Erythroblast (primary cell): ENCODE data around the gene COL12A1.

Experiments
- GATA1 ChIP-seq: IDR thresholded peaks from 2 replicates; pipeline ENCODE4 v1.6.1; 2011; ENCODE audit warnings: low read depth, mild to moderate bottlenecking, control low read depth, low read length, moderate library complexity
- POLR2A ChIP-seq: IDR thresholded peaks from 2 replicates; pipeline ENCODE4 v1.6.1; 2011; ENCODE audit warnings: mild to moderate bottlenecking, low read length

DNA sequence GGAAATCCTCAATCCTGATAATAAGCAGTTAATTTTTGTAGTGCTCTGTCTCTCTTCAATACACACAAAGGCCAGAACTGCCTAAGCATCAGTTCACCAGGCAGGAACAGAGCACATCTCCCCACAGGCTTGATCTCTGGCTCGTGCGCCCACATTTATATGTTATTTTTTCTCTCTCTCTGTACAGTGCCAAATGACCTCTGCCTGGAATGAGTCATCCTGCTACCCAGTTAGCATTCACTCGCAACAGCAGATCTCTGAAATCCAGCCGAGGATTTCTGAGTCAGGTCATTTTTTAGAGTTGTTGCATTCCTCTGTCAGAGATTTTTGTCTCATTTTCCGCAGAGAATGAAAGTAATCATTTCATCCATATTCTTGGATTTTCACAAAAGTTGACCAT lies 107.1 kb downstream of the COL12A1 start:
- TF ChIP-seq POLR2A (no peak), GATA1 (no peak)
